ENCODE measurements around the gene ALPG. TPM values are rescaled to one million over a fixed set of nuclear protein-coding genes. Genes with fewer than 3 reads are reported as not detected.

The ALPG gene
- total and polyA plus RNA-seq, 9 of the 15 experiments (the other 6 are each of a cell fraction or from before 2014, with no cell fraction given) = not detected

- ChIA-PET POLR2A (no interaction called here), CTCF (ENCODE audit: low intra/inter-chr PET ratio) (interaction anchor here (0.6 kb wide), 1 partner anchor 28 kb away, joined by 3 read pairs; no protein-coding TSS in a partner anchor)
- whole genome bisulfite sequencing (ENCODE audit: insufficient coverage, low coverage, missing lambda C conversion rate) = 0% methylated on average over 1 of the region's 1 CpG
- Histone ChIP-seq H3K27ac (ENCODE audit: extremely low read depth, low read depth, low read length) (no peak overlapping the region), H3K9me3 (replicated peaks; ENCODE audit: control insufficient read depth, insufficient read depth, low read depth, low read length) (no peaks in the 10 kb centered on the region), H3K9ac (ENCODE audit: insufficient read depth in 1 of 2, low read depth in 2 of 2, low read length in 2 of 2) (no peak overlapping the region), H4K20me1 (replicated peaks; ENCODE audit: control insufficient read depth, insufficient read depth, low read length) (no peaks in the 10 kb centered on the region), H3K79me2 (ENCODE audit: control insufficient read depth, insufficient read depth, low read length) (no peaks in the 10 kb centered on the region), H3K27me3 (ENCODE audit: control insufficient read depth in 2 of 2, insufficient read depth in 2 of 2, low read length in 2 of 2) (peaks cover 0 to 7% of the 10 kb centered on the region in 2 experiments; a peak in 4 of 5 replicates), H3K4me1 (replicated peaks in 1 of 2; ENCODE audit: control insufficient read depth in 2 of 2, insufficient read depth in 2 of 2, low read length in 2 of 2) (no peaks in the 10 kb centered on the region), H3K36me3 (ENCODE audit: control insufficient read depth, insufficient read depth, low read length) (no peaks in the 10 kb centered on the region), H3K9me1 (ENCODE audit: control insufficient read depth, insufficient read depth, low read length) (no peaks in the 10 kb centered on the region), H2AFZ (ENCODE audit: low read depth, low read length) (no peak overlapping the region), H3K4me2 (ENCODE audit: insufficient read depth, low read length) (no peak overlapping the region), H3K4me3 (no peak overlapping the region)
- FAIRE-seq = no peak
- BruUV-seq (replicated peaks) = no TSS peak
- TF ChIP-seq PKNOX1 (IDR thresholded peaks at IDR 0.05) (no peak), POLR2A (conservative IDR thresholded peaks at IDR 0.05) (no peak), PRDM10 (IDR thresholded peaks at IDR 0.05; ENCODE audit: partially characterized antibody) (no peak), SP2 (IDR thresholded peaks at IDR 0.05; ENCODE audit: extremely low read depth, low read depth, low read length, poor library complexity, severe bottlenecking) (no peak), ZNF197 (CRISPR knock-in tag; IDR thresholded peaks at IDR 0.05; ENCODE audit: low read depth) (no peak), CEBPG (CRISPR knock-in tag; IDR thresholded peaks at IDR 0.05) (no peak), CEBPG (tag; conservative IDR thresholded peaks at IDR 0.05 in 1 of 2, IDR thresholded peaks at IDR 0.05 in 1 of 2) (no peak), ZNF586 (CRISPR knock-in tag; conservative IDR thresholded peaks at IDR 0.05) (no peak), SMARCB1 (IDR thresholded peaks at IDR 0.05; ENCODE audit: insufficient read length, low read depth) (no peak)
- no peak for ATAC-seq
- in situ Hi-C loops (cut with MboI) = no loop called here
- intact Hi-C loops (cut with micrococcal nuclease) = no loop called here
- DNase-seq (ENCODE audit: extremely low read depth in 1 of 4, low spot score in 3 of 4) = no peak
Measured at GRCh38 chr2:232395586-232395985, 11.1 kb upstream of the ALPG start.
